ENCODE measurements around the gene NACC2. TPM values are rescaled to one million over a fixed set of nuclear protein-coding genes. Genes with fewer than 3 reads are reported as not detected.
A peak's percentile ranks its signal among the peaks of the same experiment; 100 is the strongest.

The NACC2 gene
- polyA plus RNA-seq, 1 donor = 15.2 TPM

DNA sequence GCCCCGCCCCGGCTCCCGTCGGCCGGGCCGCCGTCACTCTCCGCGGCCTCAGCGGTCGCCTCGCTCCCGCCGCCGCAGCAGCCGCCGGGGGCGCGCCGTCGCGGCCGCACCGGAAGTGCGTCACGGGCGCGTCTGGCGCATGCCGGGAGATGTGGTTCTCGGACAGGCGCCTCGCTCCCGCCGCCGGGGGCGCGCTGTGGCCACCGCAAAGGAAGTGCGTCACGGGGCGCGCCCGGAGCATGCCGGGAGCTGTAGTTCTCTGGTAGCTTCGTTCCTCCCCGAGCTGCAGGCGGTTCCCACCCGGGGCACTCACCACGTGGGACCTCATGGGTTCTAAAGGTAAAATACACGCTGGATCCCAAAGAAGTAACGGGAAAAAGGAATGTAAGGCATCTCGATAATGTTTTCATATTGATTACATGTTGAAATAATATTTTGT lies 133.8 kb downstream of the NACC2 start, which contains the start of gene UBAC1:
Gene UBAC1 (minus strand): TSS at position 97 of the 439 bp plus-strand sequence. CDS start 211 bp downstream, outside the sequence.
- peak; percentile 89 for DNase-seq (ENCODE audit: low read depth)

DNA sequence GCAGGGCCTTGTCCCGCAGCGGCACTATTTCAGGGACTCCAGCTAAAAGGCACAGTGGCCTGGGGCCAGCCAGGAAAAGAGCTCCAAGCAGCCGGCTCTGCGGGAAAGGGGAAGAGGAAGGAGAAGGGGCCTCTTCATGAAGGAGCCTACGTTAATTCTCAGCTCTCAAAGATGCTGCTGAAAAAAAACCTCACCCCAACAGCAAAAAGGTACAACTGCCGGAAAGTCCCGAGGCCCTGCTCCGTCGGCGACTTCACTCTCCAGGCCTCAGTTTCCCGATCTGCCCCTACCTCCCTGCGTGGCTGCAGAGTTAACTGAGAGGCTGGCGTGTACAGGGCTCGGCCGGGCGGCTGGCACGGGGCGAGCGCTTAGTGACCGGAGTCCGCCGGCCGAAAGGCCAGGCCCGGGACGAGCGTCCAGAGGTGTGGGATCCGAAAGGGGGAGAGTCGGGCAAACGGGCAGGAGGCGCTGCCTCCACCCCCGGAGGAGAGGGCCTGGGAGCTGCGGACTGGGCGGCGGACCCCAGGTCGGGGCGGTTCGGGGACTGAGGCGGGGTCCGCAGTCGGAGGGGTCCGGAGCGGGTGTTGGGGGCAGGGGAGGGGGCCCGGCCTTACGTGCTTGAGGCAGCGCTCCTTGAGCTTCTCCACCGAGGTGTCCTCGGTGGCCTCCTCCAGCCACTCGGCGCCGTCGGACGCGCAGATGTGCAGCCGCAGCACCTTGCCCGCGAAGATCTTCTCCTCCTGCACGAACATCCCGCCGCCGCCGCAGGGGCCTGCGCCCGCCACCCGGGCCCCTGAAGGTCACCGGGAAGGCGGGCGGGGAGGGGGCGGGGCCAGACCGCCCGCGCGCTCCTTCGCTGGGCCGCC lies 134.4 kb downstream of the NACC2 start:
- DNase-seq (ENCODE audit: low read depth) = no peak

DNA sequence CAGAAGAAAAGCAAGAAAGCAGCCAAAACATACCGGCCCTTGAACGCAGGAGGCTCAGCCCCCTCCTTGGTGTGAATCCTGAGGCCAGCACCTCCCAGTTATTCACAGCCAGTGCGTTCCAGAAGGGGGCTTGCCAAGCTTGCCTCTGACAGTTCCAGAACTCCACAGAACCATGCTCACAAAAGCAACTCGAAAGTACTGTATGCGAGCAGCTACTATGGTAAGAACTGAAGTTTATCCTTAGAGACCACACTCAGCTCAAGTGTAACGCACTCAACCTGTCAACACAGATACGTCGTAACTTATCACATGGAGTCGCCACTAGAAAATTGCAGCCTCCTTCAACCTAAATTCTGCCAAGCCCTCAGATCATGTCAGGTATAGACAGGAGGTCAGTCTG lies 135.3 kb downstream of the NACC2 start:
- DNase-seq (ENCODE audit: low read depth) = no peak

DNA sequence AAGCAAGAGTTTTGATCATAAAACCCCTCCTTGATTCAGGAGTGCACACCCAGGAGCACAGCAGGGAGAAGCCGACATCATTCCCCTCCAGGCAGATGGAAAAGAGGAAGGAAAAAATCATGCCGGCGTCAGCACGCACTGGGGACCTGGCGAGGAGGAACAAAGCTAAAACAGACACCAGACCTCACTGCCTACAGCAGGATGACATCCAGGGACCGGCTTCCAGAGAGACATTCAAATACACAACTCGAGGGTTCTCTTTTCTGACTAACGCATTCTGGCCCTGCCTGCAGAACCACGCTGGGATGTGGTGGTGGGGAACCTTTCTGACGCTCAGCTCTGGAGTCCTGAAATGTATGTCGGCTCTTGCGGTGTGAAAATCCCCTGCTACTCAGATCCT lies 136.6 kb downstream of the NACC2 start:
- no peak for DNase-seq (ENCODE audit: low read depth)

DNA sequence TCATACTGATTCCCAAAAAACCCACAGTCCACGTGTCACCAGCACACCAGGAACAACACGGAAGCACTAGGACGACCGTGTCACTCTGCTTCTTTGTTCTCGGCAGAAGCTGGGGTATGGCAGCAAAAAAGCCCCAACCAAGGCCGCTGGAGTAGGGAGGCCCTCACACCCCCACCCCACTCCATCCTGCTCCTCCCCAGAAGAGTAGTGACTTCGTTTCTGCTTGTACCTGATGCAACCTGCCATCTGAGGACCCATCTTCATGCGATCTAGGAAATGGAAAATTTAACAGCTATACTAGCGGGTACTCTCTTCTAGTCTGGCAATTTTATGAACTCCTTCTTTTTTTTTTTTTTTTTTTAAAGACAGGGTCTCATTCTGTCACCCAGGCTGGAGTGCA lies 137.7 kb downstream of the NACC2 start:
- no peak for DNase-seq (ENCODE audit: low read depth)

DNA sequence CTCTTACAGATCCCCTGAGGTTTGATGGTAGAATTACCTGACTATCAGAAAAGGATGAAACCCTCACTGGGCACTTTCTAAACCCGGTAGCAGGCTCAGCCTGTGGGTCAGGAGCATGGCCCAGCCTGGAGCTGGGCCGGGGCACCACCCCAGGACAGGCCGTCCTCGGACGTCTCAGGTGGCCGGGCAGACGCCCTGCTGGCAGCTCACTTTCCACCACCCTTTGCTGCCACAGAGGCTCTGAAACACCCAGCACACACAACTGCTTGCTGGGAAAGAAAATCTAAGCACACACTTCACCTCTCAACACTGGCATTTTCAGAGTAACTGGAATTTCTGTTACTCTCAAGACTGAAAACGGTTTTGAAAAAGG lies 138.3 kb downstream of the NACC2 start:
- DNase-seq (ENCODE audit: low read depth) = no peak

Other genes starting within 250 kb of the NACC2 start
- 24.5 TPM for gene CAMSAP1, start 187.7 kb downstream of the NACC2 start, polyA plus RNA-seq (ENCODE audit: insufficient read length)
- gene UBAC1, start 133.9 kb downstream of the NACC2 start, polyA plus RNA-seq (ENCODE audit: insufficient read length) = 46.0 TPM
- 21.1 TPM for gene TMEM250, start 23.6 kb upstream of the NACC2 start, polyA plus RNA-seq (ENCODE audit: insufficient read length)
- not detected for gene LHX3, start 109.8 kb upstream of the NACC2 start, polyA plus RNA-seq (ENCODE audit: insufficient read length)
- 6.6 TPM for gene QSOX2, start 150.5 kb upstream of the NACC2 start, polyA plus RNA-seq (ENCODE audit: insufficient read length)
- 0.06 TPM for gene CCDC187, start 208.8 kb upstream of the NACC2 start, polyA plus RNA-seq (ENCODE audit: insufficient read length)
- 26.0 TPM for gene GPSM1, start 232.2 kb upstream of the NACC2 start, polyA plus RNA-seq (ENCODE audit: insufficient read length)

All from forelimb muscle (tissue), 1 donor.